ENCODE data around the gene MTIF3.

- TF ChIP-seq CTCF (IDR thresholded peaks at IDR 0.05) (no peak), POLR2A (IDR thresholded peaks at IDR 0.05) (no peak)
These were observed 49.2 kb downstream of the MTIF3 start for GRCh38 chr13:27401210-27401609.

All from adrenal gland (tissue), 5 donors.